Activated T-cell treated with anti-CD3 and anti-CD28 coated beads for 1 hour (primary cell): Measurements from ENCODE around the gene NXF1.
A peak's percentile ranks its signal among the peaks of the same experiment; 100 is the strongest.
"Not testable (repeated sequence)": the region's sequence is repeated elsewhere in the genome, so short reads cannot be mapped to it uniquely, and the experiment has no call there.

ENCODE experiments used
- DNase-seq: peaks from one replicate; pipeline ENCODE4 v3.0.0-alpha.2; 2020; ENCODE audit warnings: low read depth

NXF1 gene

GRCh38 chr11:62832336-62833234, 27.3 kb upstream of the NXF1 start, which contains the start of gene TEX54:
Gene TEX54, minus strand, starts transcription at chr11:62832841.
- no peak for DNase-seq

- peak; percentile 99 for DNase-seq
Measured at GRCh38 chr11:62831520-62832335, 26.5 kb upstream of the NXF1 start, which contains the start of gene STX5. Gene STX5, minus strand, starts transcription at chr11:62832051. Its CDS starts 808 bp downstream, at chr11:62831243.

- no peak for DNase-seq
Measured at GRCh38 chr11:62830904-62831519, 25.8 kb upstream of the NXF1 start.

- not testable (repeated sequence) for DNase-seq
Measured at GRCh38 chr11:62828130-62828529, 22.9 kb upstream of the NXF1 start.

GRCh38 chr11:62823677-62824076, 18.4 kb upstream of the NXF1 start:
- DNase-seq: no peak

- DNase-seq: no peak
Measured at GRCh38 chr11:62817129-62817528, 11.9 kb upstream of the NXF1 start.

- no peak for DNase-seq
Measured at GRCh38 chr11:62816557-62816956, 11.3 kb upstream of the NXF1 start.

- no peak for DNase-seq
Measured at GRCh38 chr11:62811659-62812058, 6.4 kb upstream of the NXF1 start.

GRCh38 chr11:62810748-62811147, 5.5 kb upstream of the NXF1 start:
- DNase-seq: no peak

GRCh38 chr11:62806611-62807121, 1.4 kb upstream of the NXF1 start:
- DNase-seq: no peak

- no peak for DNase-seq
Measured at GRCh38 chr11:62805961-62806441, 761 bp upstream of the NXF1 start.

GRCh38 chr11:62804310-62805075, 747 bp downstream of the NXF1 start:
- DNase-seq: no peak

GRCh38 chr11:62801071-62801470, 4.2 kb downstream of the NXF1 start:
- no peak for DNase-seq

- DNase-seq: no peak
Measured at GRCh38 chr11:62799486-62799885, 5.8 kb downstream of the NXF1 start.

- no peak for DNase-seq
Measured at GRCh38 chr11:62796281-62796680, 9.0 kb downstream of the NXF1 start.

GRCh38 chr11:62794201-62794775, 11.0 kb downstream of the NXF1 start:
- DNase-seq: no peak

GRCh38 chr11:62792202-62792575, 13.1 kb downstream of the NXF1 start:
- DNase-seq: no peak

- DNase-seq: peak; percentile 86
Measured at GRCh38 chr11:62791501-62792201, 13.6 kb downstream of the NXF1 start, which contains the start of gene TMEM223. Gene TMEM223, minus strand, starts transcription at chr11:62792006. Its CDS starts 12 bp downstream, at chr11:62791994.

GRCh38 chr11:62789576-62789975, 15.7 kb downstream of the NXF1 start:
- no peak for DNase-seq

GRCh38 chr11:62788991-62789390, 16.2 kb downstream of the NXF1 start:
- no peak for DNase-seq
